Retinal pigment epithelial cell (primary cell): Measurements from ENCODE around the gene SEC14L2.
A peak's percentile ranks its signal among the peaks of the same experiment; 100 is the strongest.

Source experiments
- DNase-seq: peaks from one replicate; pipeline ENCODE4 v3.0.0-alpha.2; 2010; ENCODE audit warnings: low read depth
- H3K4me3 ChIP-seq: 2 replicates; pipeline ENCODE4 v1.5.1; 2011; ENCODE audit warnings: mild to moderate bottlenecking, low read length, control low read depth, moderate library complexity
- TF ChIP-seq, protein P1 (sequence below): conservative IDR thresholded peaks from 2 replicates; pipeline ENCODE4 v1.5.1; 2011; ENCODE audit warnings: low read depth, low read length, control low read depth, inconsistent platforms

The SEC14L2 gene

DNA sequence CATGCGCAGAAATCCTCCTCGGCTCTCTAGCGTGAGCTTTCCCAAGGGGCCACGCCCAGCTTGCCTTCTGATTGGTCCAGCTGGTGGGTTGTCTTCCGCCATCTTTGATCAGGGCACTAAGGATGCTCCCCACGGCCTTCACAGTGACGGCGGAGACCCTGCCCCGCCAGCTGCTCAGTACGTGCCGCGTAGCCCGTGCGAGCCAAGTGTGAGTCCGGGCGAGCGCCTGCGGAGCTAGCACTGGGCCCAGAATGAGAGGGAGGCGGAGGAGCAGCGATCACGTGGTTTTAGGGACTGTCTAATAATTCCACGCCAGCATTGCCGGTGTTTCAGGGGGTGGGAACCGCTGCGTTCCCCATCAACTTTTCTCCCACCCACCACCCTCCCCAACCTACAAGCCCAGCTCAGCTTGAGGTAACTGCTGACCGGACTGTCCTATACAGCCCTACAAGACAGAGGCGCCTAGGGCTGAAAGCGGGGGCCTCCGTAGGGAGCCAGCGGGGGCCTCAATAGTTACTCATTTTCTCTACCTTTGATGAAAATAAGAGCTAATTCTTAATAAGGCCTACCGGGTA, 27.2 kb downstream of the SEC14L2 start:
- H3K4me3 ChIP-seq, result peak overlapping the region; percentile 62
- TF ChIP-seq, protein P1, sequence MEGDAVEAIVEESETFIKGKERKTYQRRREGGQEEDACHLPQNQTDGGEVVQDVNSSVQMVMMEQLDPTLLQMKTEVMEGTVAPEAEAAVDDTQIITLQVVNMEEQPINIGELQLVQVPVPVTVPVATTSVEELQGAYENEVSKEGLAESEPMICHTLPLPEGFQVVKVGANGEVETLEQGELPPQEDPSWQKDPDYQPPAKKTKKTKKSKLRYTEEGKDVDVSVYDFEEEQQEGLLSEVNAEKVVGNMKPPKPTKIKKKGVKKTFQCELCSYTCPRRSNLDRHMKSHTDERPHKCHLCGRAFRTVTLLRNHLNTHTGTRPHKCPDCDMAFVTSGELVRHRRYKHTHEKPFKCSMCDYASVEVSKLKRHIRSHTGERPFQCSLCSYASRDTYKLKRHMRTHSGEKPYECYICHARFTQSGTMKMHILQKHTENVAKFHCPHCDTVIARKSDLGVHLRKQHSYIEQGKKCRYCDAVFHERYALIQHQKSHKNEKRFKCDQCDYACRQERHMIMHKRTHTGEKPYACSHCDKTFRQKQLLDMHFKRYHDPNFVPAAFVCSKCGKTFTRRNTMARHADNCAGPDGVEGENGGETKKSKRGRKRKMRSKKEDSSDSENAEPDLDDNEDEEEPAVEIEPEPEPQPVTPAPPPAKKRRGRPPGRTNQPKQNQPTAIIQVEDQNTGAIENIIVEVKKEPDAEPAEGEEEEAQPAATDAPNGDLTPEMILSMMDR, result no peak
- DNase-seq, result peak; percentile 98

DNA sequence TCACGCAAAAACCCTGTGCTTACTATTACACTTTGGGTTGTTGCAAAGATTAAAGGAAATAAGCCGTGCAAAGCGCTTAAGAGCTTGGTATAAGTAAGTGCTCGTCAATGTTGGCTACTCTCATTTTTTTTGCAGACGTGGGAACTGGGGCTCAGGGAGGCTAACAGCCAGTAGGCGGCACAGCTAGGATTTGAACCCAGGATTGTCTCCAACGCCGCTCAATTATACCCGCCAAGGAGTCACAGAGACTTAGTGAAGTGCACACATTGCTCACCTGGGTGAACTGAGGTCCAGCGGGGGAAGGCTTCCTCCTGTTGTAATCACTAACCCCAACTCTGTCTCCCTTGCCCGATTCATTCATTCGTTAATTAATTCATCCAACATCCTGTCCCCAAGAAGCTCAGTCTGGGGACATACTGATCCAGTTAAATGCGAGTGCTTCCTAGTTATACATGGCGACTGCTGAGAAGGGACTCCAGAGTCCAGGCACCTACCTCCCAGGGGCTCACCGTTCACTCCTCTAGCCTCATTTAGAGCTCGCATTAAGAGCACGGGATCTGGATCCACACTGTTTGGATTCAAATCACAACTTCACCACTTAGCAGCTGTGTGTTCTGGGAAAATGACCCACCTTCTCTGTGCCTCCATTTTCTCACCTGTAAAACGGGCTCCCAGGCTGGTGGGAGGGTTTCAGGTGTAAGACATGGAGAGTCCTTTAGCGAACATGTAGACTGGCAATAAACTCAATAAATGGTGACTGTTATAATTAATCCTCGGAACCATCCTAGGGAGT, 27.9 kb downstream of the SEC14L2 start:
- TF ChIP-seq, protein P1, result peak; percentile 39
- peak; percentile 71 for DNase-seq
- peak overlapping the region; percentile 62 for H3K4me3 ChIP-seq

DNA sequence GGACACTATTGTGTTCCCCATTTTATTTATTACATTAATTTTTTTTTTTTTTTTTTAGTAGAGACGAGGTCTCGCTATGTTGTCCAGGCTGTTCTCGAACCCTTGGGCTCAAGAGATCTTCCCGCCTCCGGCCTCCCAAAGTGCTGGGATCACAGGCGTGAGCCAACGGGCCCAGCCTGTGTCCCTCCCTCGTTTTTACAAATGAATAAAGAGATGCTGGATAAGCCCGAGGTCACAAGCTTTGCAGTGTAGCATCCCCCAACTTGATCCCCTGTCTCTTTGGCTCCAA, 28.5 kb downstream of the SEC14L2 start:
- TF ChIP-seq, protein P1, result no peak
- peak overlapping the region; percentile 62 for H3K4me3 ChIP-seq
- no peak for DNase-seq

DNA sequence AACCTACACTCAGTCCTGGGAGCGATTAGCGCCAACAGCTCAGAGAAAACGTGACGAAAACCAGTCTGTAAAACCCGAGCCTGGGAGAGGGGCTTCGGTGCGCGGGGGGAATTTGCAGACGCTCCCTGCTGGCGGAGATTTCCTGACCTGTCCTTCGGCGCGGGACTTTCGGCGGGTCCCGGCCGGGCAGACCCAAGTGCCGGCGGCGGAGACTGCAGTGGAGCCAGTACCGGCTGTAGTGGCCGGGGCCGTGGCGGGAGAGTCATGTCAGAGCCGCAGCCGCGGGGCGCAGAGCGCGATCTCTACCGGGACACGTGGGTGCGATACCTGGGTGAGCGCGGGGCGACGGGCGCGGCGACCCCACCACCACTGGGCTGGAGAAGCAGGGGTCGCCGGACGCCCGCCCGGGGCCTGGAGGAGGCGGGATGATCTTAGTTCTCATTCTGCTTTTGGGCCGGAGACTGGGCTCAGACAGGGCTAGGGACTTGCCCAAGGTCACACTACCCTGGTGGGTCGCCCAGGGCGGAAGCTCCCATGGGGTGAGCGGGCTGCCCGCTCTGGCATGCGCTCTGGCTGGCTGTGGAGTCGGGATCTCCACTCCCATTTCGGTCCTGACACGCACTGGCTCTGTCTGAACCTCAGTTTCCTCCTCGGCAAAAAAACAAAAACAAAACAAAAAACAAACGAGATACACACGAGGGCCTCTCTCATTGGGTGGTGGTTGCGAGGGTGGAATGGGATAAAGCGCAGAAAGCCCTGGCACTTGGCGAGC, 29.0 kb downstream of the SEC14L2 start, which contains the start of gene MTFP1:
Gene MTFP1, plus strand, starts transcription at position 153 of the 772 bp plus-strand sequence. Its CDS starts 112 bp downstream, at position 265.
- DNase-seq, result no peak
- H3K4me3 ChIP-seq, result peak within 1 kb of the TSS; percentile 62
- TF ChIP-seq, protein P1, result peak; percentile 20

DNA sequence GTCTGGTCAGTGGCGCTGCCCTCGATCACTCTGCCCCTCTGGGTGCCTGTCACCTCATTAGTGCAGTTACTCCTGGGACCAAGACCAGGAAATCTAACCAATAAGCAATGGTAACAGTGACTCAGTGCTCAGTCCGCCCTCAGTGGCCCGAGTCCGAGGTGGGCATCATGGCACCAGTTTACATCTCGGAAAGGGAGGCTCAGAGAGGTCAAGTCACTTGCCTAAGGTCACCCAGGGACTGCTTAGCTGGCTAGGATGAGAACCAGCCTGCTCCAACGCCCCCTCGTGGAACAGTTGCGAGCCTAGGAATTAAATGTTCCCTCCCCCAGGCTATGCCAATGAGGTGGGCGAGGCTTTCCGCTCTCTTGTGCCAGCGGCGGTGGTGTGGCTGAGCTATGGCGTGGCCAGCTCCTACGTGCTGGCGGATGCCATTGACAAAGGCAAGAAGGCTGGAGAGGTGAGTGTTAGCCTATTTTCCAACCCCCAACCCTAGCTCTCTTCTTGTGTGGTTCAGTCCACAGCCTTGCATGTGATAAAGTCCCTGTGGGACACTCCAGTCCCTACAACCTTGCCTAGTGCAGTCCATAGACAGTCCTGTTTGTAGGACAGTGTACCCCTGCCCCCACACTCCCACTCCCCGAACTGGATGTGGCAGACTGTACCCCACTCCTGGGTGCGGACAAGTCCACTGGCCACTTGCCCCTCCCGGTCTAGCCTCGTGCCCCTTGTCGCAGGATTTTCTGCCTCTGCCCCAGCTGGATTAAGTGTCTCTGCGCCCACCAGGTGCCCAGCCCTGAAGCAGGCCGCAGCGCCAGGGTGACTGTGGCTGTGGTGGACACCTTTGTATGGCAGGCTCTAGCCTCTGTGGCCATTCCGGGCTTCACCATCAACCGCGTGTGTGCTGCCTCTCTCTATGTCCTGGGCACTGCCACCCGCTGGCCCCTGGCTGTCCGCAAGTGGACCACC, 29.9 kb downstream of the SEC14L2 start:
- DNase-seq, result peak; percentile 74
- TF ChIP-seq, protein P1, result peak; percentile 82
- H3K4me3 ChIP-seq, result peak overlapping the region; percentile 62

DNA sequence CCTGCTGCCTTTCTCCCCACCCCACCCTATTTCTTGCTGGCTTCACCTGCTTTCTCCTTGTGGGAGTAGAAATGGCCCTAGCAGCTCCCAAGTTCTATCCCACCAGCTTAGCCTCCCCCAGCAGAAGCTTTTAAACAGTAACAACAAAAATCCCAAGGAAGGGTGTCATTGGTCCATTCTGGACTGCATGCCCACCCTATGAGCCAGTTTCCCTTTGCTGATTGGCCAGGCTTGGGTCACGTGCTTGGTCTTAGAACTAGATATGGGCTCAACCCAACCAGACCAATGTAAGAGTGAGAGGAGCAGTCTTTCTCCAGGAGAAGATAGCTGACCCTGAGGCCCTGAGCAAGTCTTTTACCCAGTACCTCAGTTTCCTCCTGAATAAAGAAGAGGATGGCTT, 31.1 kb downstream of the SEC14L2 start:
- H3K4me3 ChIP-seq, result no peak overlapping the region
- TF ChIP-seq, protein P1, result no peak
- DNase-seq, result no peak
